Glomerular endothelial cell (primary cell): ENCODE measurements around the gene C5orf46. TPM values are rescaled to one million over a fixed set of nuclear protein-coding genes. Genes with fewer than 3 reads are reported as not detected.

Experiments
- DNase-seq: peaks from one replicate; pipeline ENCODE4 v3.0.0-alpha.2; 2011; ENCODE audit warnings: low read depth, low spot score; ENCODE audit errors: extremely low read depth
- total RNA-seq: library from RNA; depleted of rRNA; stranded (reverse); fragments of >200 nt; gene quantifications from 2 replicates; pipeline ENCODE4 v1.2.3, GENCODE V29; 2015

The C5orf46 gene
- total RNA-seq, 1 donor from 2014 or later, result not detected

DNA sequence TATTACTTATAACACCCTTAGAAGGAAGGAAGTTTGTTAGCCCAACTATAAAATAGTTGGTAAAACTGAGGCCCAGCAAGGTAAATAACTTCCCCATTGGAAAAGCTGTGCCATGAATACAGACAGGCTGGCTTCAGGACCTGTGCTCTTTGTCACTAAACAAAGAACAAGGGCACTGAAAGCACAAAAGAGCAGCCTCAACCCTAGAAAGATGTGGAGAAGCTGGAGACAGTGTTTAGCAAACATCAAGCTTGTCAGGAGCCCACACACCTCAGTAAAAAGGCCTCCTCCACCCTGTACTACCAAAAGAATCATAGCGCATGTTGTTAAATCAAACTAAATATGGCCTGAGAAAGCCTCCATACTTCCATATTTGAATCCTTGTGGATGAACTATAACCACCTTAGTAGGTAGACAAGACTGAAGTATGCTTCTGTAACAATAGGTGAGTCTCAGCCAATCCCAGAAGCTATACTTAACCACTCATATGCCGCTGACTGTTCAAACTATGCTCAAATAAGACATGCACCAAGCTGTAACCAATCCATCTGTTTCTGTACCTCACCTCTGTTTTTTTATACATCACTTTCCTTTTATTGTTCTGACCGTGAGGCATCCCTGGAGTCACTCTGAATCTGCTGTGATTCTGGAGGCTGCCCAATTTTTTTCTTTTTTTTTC, 46.2 kb downstream of the C5orf46 start:
- no peak for DNase-seq

GRCh38 chr5:147858565-147858964, 47.8 kb downstream of the C5orf46 start:
- no peak for DNase-seq

- peak; percentile 67 for DNase-seq
These were observed 48.8 kb downstream of the C5orf46 start for GRCh38 chr5:147857302-147858129.

GRCh38 chr5:147856801-147857200, 49.5 kb downstream of the C5orf46 start:
- no peak for DNase-seq

DNA sequence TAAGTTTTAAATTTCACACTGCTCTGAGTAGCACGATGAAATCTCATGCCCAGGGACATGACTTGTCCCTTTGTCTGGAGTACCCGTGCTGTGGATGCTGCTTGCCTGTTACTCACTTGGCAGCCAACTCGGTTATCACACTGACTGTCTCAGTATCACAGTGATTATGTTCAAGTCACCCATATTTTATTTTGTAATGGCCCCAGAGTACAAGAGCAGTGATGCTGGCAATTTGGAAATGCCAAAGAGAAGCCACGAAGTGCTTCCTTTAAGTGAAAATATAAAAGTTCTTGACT, 50.6 kb downstream of the C5orf46 start:
- no peak for DNase-seq

- no peak for DNase-seq
These were observed 51.2 kb downstream of the C5orf46 start for GRCh38 chr5:147854894-147855773.

DNA sequence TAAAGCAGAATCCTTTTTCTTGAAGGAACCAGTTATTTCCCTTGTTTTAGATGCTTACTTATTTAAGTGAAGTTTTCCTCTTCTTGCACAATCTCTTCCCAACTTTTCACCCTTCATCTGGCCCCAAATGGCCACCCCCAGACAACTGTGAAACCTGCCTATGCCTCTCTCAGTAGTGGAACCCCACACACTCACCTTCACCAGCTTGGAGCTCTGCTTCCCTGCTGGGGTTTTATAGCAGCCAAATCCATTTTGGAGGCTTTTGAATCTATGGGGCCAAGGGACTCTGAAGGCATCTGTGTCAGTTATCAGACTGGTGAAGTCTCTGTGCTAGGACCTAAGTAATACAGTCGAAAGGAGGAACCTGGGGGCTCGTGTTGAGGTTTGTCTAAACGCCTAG, 52.0 kb downstream of the C5orf46 start:
- DNase-seq, result no peak

DNA sequence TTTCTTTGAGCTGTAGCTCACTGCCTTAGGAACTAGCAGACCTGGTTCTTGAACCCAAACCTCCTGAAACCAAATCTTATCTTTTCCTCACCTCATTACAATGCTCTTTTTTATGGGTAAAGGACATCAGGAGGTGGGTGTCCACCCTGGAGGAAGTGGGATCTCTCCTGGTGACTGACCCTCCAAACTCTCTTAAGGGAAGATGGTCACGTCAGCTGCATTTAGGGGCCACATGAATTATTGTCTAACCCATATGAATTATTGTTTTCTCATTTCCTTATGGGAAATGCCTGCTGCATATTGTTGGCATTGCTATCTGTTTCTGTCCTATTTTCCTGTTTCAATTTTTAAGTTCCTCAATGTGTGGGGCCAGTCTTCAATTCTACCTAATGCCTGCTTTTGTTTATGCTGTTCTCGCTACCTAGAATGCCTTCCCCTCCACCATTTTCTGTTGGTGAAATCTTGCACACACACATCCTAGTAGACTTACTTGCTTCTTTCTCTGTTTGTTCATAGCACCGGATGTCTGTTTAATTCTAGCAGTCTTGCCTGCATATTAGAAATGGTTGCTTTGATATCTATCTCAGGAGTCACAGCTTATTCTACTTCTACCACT, 52.9 kb downstream of the C5orf46 start:
- DNase-seq, result no peak

- DNase-seq, result no peak
These were observed 54.0 kb downstream of the C5orf46 start for GRCh38 chr5:147852365-147852764.

DNA sequence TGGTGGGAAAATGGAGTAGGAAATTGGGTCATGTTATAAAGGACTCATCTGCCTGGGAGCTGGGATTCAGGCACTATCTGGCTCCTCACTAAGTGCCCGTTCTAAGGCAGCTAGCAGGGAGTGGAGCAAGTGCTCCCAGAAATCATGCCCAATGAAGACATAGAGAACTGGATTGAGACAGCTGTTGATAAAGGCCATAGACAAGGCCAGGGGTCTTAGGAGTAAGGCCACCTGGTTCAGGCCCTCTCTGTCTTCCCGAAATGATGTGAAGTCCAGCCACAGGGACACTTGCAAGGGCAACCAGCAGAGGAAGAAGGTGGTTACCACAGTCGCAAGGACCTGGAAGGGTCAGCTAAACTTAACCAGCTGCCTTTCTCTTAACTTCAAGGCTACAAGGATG, 54.8 kb downstream of the C5orf46 start:
- no peak for DNase-seq

DNA sequence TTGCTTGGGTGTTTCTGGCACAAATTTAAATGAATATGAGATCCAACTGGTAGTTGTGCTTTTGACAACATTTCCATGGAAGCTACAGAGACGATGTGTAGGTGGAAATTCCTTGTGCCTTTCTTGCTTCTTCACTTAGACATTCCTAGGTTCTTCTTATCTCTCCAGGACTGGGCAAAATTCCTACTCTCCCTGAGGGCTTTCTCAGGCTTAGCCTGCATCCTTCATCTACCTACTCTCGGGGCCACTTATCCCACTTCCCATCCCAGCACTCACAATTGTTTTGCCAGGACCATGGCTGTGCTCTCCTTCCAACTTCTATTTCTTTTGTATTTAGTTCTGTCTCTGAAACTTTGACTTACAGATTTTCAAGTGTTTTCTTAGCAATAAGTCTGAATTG, 57.1 kb downstream of the C5orf46 start:
- no peak for DNase-seq

DNA sequence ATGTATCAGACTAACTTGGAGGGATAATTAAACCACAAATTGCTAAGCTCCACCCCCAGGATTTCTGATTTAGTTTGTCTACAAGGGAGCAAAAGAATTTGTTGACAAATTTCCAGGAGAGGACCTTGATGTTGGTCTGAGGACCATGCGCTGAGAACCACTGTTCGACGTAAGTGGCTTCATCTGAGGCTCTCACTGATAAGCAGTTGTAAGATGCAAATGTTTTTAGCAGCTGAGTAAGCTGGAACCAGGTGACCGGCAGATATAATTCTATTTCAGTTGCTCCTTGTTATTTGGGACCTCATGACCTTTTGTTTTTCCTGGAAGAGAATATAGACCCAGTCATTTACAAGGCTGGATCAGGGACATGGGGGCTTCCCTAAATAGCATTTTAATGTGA, 60.7 kb downstream of the C5orf46 start:
- no peak for DNase-seq

GRCh38 chr5:147844846-147845245, 61.5 kb downstream of the C5orf46 start:
- no peak for DNase-seq

DNA sequence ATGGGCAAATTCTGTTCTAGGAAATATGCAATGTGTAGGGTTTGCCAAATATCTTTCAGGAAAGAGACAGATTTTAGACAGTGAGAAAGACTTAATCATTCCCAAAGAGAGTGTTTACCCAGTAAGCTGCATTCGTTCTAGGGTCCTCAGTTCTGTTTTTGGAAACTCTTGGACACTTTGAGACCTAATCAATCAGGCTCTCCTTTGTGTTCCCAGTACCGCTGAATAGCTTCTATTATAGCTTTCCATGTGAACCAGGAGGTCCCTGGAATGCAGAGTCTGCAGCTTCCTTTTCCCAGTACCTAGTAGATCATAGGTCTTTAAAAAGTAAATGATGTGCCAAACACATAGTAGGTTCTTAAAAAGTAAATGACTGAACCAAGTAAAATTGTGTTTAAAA, 63.5 kb downstream of the C5orf46 start:
- no peak for DNase-seq

Other genes with a start within 250 kb of the C5orf46 start
- 0.29 and 0.44 TPM in 2 replicates for gene JAKMIP2, start 123.8 kb downstream of the C5orf46 start, total RNA-seq
- gene SPINK1, start 74.9 kb downstream of the C5orf46 start, total RNA-seq, result not detected in 2 replicates
- not detected in 2 replicates for gene SCGB3A2, start 27.8 kb downstream of the C5orf46 start, total RNA-seq
- gene SPINK5, start 157.4 kb upstream of the C5orf46 start, total RNA-seq, result 0.12 and 3.2 TPM in 2 replicates